Loucy (cell line): ENCODE data around the gene ADAMTS20.

Source experiments
- H2AFZ ChIP-seq: fragments of 200-600 bp; sonication (generic); 2 replicates; pipeline ENCODE4 v1.6.0; 2016; ENCODE audit warnings: antibody characterized with exemption, mild to moderate bottlenecking, low read length, moderate library complexity
- H3F3A ChIP-seq: fragments of 200-600 bp; 2 replicates; pipeline ENCODE4 v1.6.0; 2016; ENCODE audit warnings: antibody characterized with exemption, low read depth, mild to moderate bottlenecking
- H3K27me3 ChIP-seq: fragments of 200-600 bp; sonication (generic); 2 replicates; pipeline ENCODE4 v1.6.1; 2014; ENCODE audit warnings: low read length, mild to moderate bottlenecking; ENCODE audit not compliant: insufficient read depth, poor library complexity, severe bottlenecking
- H3K36me3 ChIP-seq: fragments of 200-600 bp; sonication (generic); 2 replicates; pipeline ENCODE4 v1.6.1; 2016; ENCODE audit warnings: low read length; ENCODE audit not compliant: insufficient read depth
- H3K4me1 ChIP-seq: fragments of 200-600 bp; sonication (generic); 2 replicates; pipeline ENCODE4 v1.5.1; 2014; ENCODE audit warnings: low read length, mild to moderate bottlenecking; ENCODE audit not compliant: insufficient read depth, poor library complexity, severe bottlenecking
- H3K4me2 ChIP-seq: fragments of 200-600 bp; sonication (generic); 2 replicates; pipeline ENCODE4 v1.6.0; 2014; ENCODE audit warnings: antibody characterized with exemption, low read length, low read depth, mild to moderate bottlenecking; ENCODE audit not compliant: poor library complexity, severe bottlenecking
- H3K4me3 ChIP-seq: fragments of 200-600 bp; sonication (generic); 2 replicates; pipeline ENCODE4 v1.5.1; 2014; ENCODE audit warnings: low read length, mild to moderate bottlenecking, mixed read lengths; ENCODE audit not compliant: poor library complexity, severe bottlenecking
- H3K79me2 ChIP-seq: fragments of 200-600 bp; sonication (generic); 2 replicates; pipeline ENCODE4 v1.6.1; 2014; ENCODE audit warnings: low read length; ENCODE audit not compliant: insufficient read depth
- H3K9ac ChIP-seq: fragments of 200-600 bp; sonication (generic); 2 replicates; pipeline ENCODE4 v1.6.0; 2014; ENCODE audit warnings: mild to moderate bottlenecking, low read depth, low read length, moderate library complexity; ENCODE audit not compliant: poor library complexity, severe bottlenecking
- H3K9me2 ChIP-seq: fragments of 200-600 bp; sonication (generic); replicated peaks from 2 replicates; pipeline ENCODE4 v1.6.1; 2016; ENCODE audit warnings: low read depth, low read length, mixed read lengths
- H3K9me3 ChIP-seq: fragments of 200-600 bp; sonication (generic); 2 replicates; pipeline ENCODE4 v1.6.1; 2014; ENCODE audit warnings: mild to moderate bottlenecking, antibody characterized with exemption, low read length, low read depth; ENCODE audit not compliant: insufficient read depth
- H4K20me1 ChIP-seq: fragments of 200-600 bp; sonication (generic); 2 replicates; pipeline ENCODE4 v1.6.0; 2014; ENCODE audit warnings: antibody characterized with exemption, low read length, mild to moderate bottlenecking; ENCODE audit not compliant: insufficient read depth, poor library complexity, severe bottlenecking
- CTCF ChIP-seq: fragments of 200-600 bp; sonication (generic); conservative IDR thresholded peaks from 2 replicates; pipeline ENCODE4 v1.5.1; 2014; ENCODE audit warnings: mild to moderate bottlenecking, antibody characterized with exemption, low read length
- EZH2phosphoT487 ChIP-seq: fragments of 200-600 bp; IDR thresholded peaks from 2 replicates; pipeline ENCODE4 v1.6.1; 2018; ENCODE audit warnings: antibody characterized with exemption, mild to moderate bottlenecking, moderate library complexity, borderline replicate concordance

Gene ADAMTS20

GRCh38 chr12:43576162-43576561, 24.2 kb upstream of the ADAMTS20 start:
- no peak overlapping the region for H3K4me3 ChIP-seq
- H3K27me3 ChIP-seq, result no peaks in the 10 kb centered on the region
- no peak overlapping the region for H2AFZ ChIP-seq
- H4K20me1 ChIP-seq, result no peaks in the 10 kb centered on the region
- TF ChIP-seq CTCF, result no peak
- no peak for TF ChIP-seq EZH2phosphoT487
- H3K9ac ChIP-seq, result no peak overlapping the region
- no peak overlapping the region for H3K4me2 ChIP-seq
- H3F3A ChIP-seq, result no peaks in the 10 kb centered on the region
- no peaks in the 10 kb centered on the region for H3K4me1 ChIP-seq
- H3K9me3 ChIP-seq, result no peaks in the 10 kb centered on the region
- H3K79me2 ChIP-seq, result no peaks in the 10 kb centered on the region
- H3K9me2 ChIP-seq, result no peaks in the 10 kb centered on the region
- H3K36me3 ChIP-seq, result no peaks in the 10 kb centered on the region

GRCh38 chr12:43571885-43572284, 19.9 kb upstream of the ADAMTS20 start:
- no peak overlapping the region for H3K4me2 ChIP-seq
- no peaks in the 10 kb centered on the region for H3K79me2 ChIP-seq
- no peaks in the 10 kb centered on the region for H3K27me3 ChIP-seq
- no peaks in the 10 kb centered on the region for H3K9me2 ChIP-seq
- no peaks in the 10 kb centered on the region for H3F3A ChIP-seq
- H3K9me3 ChIP-seq, result no peaks in the 10 kb centered on the region
- H3K4me3 ChIP-seq, result no peak overlapping the region
- no peaks in the 10 kb centered on the region for H3K4me1 ChIP-seq
- TF ChIP-seq CTCF (no peak), EZH2phosphoT487 (no peak)
- H3K36me3 ChIP-seq, result no peaks in the 10 kb centered on the region
- no peaks in the 10 kb centered on the region for H4K20me1 ChIP-seq
- H3K9ac ChIP-seq, result no peak overlapping the region
- no peak overlapping the region for H2AFZ ChIP-seq

DNA sequence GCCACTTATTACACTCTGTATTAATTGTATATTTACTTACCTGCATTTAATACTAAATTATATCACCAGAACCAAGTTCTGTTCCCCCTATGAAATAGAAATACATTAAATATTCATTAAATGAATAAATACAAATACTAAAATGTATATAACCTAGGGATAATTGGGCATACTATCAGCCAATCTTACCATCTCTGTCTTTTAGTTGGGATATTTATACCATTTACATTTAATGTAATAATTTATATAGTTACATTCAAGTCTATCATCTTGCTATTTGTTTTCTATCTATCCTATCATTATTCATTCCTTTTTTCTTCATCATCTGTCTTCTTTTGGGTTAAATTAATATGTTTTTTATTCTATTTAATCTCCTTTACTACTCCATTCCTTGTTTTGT, 4.1 kb upstream of the ADAMTS20 start:
- H4K20me1 ChIP-seq, result no peaks in the 10 kb centered on the region
- TF ChIP-seq CTCF (no peak), EZH2phosphoT487 (no peak)
- H3K79me2 ChIP-seq, result no peaks in the 10 kb centered on the region
- no peak overlapping the region for H3K9ac ChIP-seq
- no peaks in the 10 kb centered on the region for H3K4me1 ChIP-seq
- H2AFZ ChIP-seq, result no peak overlapping the region
- H3K9me2 ChIP-seq, result no peaks in the 10 kb centered on the region
- no peaks in the 10 kb centered on the region for H3K27me3 ChIP-seq
- H3K4me3 ChIP-seq, result no peak overlapping the region
- peaks cover 11% of the 10 kb centered on the region; the same call in 1 of the 2 replicates for H3K9me3 ChIP-seq
- H3K4me2 ChIP-seq, result no peak overlapping the region
- no peaks in the 10 kb centered on the region for H3K36me3 ChIP-seq
- no peaks in the 10 kb centered on the region for H3F3A ChIP-seq
